Myocyte (in vitro differentiated cells): ENCODE measurements around the gene CACNA2D2. TPM values are rescaled to one million over a fixed set of nuclear protein-coding genes. Genes with fewer than 3 reads are reported as not detected.

Experiments used
- DNase-seq: peaks from one replicate; pipeline ENCODE4 v3.0.0-alpha.2; 2012; ENCODE audit warnings: low read depth
- total RNA-seq: library from RNA; depleted of rRNA; stranded (reverse); fragments of >200 nt; gene quantifications from 2 replicates; pipeline ENCODE4 v1.2.3, GENCODE V29; 2014

CACNA2D2 gene
- total RNA-seq, 1 donor from 2014 or later, result not detected

- no peak for DNase-seq
Observed at GRCh38 chr3:50353245-50354004, 150.0 kb downstream of the CACNA2D2 start.

- DNase-seq, result no peak
Observed at GRCh38 chr3:50352781-50353180, 150.7 kb downstream of the CACNA2D2 start.

- DNase-seq, result no peak
Observed at GRCh38 chr3:50351323-50351697, 152.1 kb downstream of the CACNA2D2 start.

GRCh38 chr3:50350527-50351322, 152.7 kb downstream of the CACNA2D2 start, which contains the start of the genes CYB561D2 and NPRL2:
CYB561D2 (plus strand) TSS chr3:50350862; CDS start chr3:50351434, 572 bp downstream.
NPRL2 (minus strand) TSS chr3:50350775; CDS start chr3:50350652, 123 bp downstream.
- peak; percentile 97 for DNase-seq

- DNase-seq, result no peak
Observed at GRCh38 chr3:50350213-50350526, 153.3 kb downstream of the CACNA2D2 start.

GRCh38 chr3:50347187-50347813, 156.1 kb downstream of the CACNA2D2 start:
- DNase-seq, result peak; percentile 68

GRCh38 chr3:50345586-50346234, 157.7 kb downstream of the CACNA2D2 start, which contains the start of gene ZMYND10:
ZMYND10 (minus strand) TSS chr3:50345732; CDS start chr3:50345579, 153 bp downstream.
- no peak for DNase-seq

GRCh38 chr3:50345008-50345407, 158.4 kb downstream of the CACNA2D2 start:
- DNase-seq, result no peak

- no peak for DNase-seq
Observed at GRCh38 chr3:50342813-50343633, 160.4 kb downstream of the CACNA2D2 start.

GRCh38 chr3:50341996-50342650, 161.3 kb downstream of the CACNA2D2 start:
- no peak for DNase-seq

- no peak for DNase-seq
Observed at GRCh38 chr3:50341537-50341936, 161.9 kb downstream of the CACNA2D2 start.

GRCh38 chr3:50340448-50341329, 162.7 kb downstream of the CACNA2D2 start, which contains the start of gene RASSF1:
RASSF1 (minus strand) TSS chr3:50340836; CDS start chr3:50340805, 31 bp downstream.
- no peak for DNase-seq

GRCh38 chr3:50340147-50340447, 163.3 kb downstream of the CACNA2D2 start:
- DNase-seq, result no peak

- no peak for DNase-seq
Observed at GRCh38 chr3:50339485-50340146, 163.8 kb downstream of the CACNA2D2 start.

GRCh38 chr3:50338965-50339364, 164.5 kb downstream of the CACNA2D2 start:
- no peak for DNase-seq

- DNase-seq, result peak; percentile 99
Observed at GRCh38 chr3:50337175-50337861, 166.1 kb downstream of the CACNA2D2 start.

- no peak for DNase-seq
Observed at GRCh38 chr3:50336452-50337174, 166.8 kb downstream of the CACNA2D2 start.
